SKM-1 (cell line): ENCODE data around the gene CYP2C18.
"Not testable (repeated sequence)": the region's sequence is repeated elsewhere in the genome, so short reads cannot be mapped to it uniquely, and the experiment has no call there.

Source experiments
- DNase-seq: peaks from one replicate; lab custom pipeline; 2025; ENCODE audit not compliant: unreplicated experiment; lab: John Stamatoyannopoulos, UW

Gene CYP2C18

DNA sequence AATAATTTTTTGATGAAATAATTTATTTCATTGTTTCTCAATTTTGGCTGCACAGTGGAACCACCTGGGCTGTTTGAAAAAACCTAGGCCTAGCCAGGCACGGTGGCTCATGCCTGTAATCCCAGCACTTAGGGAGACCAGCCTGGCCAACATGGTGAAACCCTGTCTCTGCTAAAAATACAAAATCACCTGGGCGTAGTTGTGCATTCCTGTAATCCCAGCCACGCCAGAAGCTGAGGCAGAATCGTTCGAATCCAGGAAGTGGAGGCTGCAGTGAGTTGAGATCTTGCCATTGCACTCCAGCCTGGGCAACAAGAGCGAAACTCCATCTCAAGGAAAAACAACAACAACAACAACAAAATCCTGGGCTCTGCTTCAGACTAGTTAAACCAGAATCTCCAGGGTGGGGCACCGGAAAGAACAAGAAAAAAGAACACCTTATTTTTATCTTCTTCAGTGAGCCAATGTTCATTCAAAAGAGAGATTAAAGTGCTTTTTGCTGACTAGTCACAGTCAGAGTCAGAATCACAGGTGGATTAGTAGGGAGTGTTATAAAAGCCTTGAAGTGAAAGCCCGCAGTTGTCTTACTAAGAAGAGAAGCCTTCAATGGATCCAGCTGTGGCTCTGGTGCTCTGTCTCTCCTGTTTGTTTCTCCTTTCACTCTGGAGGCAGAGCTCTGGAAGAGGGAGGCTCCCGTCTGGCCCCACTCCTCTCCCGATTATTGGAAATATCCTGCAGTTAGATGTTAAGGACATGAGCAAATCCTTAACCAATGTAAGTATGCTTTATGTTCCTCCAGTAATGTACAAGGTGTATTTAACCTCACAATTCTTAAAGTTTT lies at the start of gene CYP2C18:
TSS of gene CYP2C18 (plus strand) at position 516 of the 841 bp plus-strand sequence. CDS start at position 607, 91 bp downstream.
- no peak for DNase-seq

DNA sequence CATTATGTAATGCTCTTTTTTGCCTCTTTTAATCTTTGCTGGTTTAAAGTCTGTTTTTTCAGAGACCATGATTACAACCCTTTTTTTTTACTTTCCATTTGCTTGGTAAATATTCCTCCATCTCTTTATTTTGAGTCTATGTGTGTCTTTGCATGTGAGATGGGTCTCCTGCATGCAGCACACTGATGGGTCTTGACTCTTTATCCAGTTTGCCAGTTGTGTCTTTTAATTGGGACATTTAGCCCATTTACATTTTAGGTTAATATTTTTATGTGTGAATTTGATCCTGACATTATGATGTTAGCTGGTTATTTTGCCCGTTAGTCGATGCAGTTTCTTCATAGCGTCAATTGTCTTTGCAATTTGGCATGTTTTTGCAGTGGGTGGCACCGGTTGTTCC lies 45.4 kb upstream of the CYP2C18 start:
- not testable (repeated sequence) for DNase-seq

DNA sequence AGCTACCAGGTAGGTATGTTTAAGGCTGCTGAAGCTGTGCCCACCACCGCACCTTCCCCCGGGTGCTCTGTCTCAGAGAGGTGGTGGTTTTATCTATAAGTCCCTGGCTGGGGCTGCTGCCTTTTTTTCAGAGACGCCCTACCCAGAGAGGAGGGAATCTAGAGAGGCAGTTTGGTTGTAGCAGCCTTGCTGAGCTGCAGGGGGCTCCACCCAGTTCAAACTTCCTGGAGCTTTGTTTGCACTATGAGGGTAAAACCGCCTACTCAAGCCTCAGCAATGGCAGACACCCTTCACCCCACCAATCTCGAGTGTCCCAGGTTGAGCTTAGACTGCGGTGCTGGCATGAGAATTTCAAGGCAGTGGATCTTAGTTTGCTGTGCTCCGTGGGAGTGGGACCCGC lies 43.6 kb upstream of the CYP2C18 start:
- no peak for DNase-seq

DNA sequence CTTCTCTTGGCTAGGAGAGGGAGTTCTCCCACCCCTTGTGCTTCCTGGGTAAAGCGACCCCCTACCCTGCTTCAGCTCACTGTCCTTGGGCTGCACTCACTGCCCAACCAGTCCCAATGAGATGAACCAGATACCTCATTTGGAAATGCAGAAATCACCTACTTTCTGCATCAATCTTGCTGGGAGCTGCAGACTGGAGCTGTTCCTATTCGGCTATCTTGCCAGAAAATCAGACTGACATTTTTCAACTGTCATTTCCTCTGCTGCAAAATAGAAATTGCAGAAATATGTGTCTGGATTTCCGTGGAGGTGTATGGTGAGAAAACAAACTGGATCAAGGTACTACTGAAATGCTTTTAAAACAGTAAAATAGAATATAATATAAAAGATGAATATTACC lies 43.0 kb upstream of the CYP2C18 start:
- no peak for DNase-seq

DNA sequence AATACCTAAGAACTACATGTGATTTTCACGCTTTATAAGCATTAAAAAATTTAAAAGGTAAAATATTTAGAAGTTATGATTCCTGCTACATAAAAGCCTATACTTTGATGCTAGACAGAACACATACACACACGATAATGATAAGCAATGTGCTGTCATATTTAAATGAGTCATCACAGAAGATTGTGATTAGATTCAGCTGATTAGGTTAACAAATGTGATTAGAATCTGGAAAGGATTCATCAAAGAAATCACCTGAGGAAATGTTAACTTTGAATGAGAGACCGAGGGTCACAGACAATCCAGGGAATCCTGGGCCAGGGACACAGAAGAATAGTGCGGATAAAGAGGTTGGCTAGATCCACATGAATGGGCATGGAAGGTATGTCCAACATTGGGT lies 42.0 kb upstream of the CYP2C18 start:
- DNase-seq: no peak

DNA sequence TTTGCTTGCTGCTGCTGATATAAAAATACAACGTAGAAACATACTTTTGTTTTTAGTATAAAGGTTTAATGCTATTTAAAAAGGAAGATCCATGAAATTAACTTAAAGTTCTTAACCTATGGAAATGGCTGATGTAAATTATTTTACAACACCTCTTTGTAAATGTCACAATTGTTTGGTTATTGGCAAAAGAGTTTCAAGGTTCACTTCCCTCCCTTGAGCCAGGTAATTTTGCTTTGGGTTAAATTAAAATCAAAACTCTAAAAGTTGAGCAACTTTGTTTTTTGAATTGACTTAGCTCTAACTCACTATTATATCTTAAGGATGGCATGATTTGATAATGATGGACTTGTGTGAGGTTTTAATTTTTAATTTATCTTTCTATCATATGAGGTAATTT lies 39.2 kb upstream of the CYP2C18 start:
- no peak for DNase-seq

DNA sequence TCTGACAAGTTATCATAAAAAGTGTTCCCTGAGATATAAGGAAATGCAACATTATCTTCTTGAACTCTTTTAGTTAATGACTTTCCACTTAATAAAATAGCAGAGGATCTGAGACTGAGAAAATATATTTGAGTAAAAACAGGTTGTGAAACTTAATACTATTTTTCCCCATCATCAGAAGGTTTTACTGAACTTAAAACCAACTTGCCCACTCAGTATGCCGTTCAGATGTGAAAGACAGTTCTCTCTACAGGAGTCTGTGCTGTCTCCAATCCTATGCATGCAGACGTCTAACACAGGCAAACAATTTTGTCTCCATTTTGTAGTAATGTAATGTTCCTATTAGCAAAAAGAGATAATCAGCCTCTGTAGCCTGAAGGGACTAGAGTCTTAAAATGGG lies 38.2 kb upstream of the CYP2C18 start:
- DNase-seq: no peak

DNA sequence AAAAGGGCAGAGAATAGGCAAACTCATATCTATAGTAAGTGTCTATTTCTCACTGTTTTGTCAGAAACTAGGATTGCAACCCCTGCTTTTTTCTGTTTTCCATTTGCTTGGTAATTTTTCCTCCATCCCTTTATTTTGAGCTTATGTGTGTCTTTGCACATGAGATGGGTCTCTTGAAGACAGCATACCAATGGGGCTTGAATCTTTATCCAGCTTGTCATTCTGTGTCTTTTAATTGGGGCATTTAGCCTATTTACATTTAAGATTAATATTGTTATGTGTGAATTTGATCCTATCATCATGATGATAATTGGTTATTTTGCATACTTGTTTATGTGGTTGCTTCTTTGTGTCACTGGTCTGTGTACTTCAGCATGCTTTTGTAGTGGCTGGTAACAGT lies 28.3 kb upstream of the CYP2C18 start:
- DNase-seq: not testable (repeated sequence)

DNA sequence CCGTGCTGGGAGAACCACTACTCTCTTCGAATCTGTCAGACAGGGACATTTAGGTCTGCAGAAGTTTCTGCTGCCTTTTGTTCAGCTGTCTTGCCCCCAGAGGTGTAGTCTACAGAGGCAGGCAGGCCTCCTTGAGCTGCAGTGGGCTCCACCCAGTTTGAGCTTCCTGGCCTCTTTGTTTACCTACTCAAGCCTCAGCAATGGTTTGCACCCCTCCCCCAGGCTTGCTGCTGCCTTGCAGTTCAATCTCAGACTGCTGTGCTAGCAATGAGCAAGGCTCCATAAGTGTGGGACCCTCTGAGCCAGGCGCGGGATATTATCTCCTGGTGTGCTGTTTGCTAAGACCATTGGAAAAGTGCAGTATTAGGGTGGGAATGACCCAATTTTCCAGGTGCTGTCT lies 20.5 kb upstream of the CYP2C18 start:
- DNase-seq: not testable (repeated sequence)

DNA sequence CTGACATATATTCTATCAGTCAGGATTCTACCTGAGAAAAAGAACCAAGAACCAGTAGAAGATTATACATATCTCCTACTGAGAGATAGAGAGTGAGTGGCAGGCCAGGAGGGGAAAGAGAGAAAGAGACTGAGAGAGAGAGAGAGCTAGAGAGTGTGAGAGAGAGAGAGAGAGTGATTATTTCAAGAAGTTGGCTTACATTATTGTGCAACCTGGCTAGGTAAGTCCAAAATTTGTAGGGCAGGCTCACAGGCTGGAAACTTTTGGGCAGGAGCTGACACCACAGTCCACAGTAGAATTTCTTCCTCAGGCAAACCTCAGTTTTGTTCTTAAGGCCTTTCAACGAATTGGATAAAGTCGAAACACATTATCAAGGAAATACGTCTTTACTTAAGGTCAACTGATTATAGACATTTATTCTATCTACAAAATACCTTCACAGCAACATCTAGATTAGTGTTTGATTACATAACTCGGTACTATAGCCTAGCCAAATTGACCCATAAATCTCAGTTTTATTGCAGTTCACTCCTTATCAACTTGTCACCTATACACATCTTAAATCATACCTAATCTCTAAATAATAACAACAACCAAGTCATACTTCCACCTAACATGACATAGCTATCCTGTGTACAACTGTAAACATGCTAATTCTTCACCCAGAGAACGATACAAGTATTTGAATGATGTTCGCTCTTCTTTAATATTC lies 17.0 kb upstream of the CYP2C18 start:
- DNase-seq: no peak

DNA sequence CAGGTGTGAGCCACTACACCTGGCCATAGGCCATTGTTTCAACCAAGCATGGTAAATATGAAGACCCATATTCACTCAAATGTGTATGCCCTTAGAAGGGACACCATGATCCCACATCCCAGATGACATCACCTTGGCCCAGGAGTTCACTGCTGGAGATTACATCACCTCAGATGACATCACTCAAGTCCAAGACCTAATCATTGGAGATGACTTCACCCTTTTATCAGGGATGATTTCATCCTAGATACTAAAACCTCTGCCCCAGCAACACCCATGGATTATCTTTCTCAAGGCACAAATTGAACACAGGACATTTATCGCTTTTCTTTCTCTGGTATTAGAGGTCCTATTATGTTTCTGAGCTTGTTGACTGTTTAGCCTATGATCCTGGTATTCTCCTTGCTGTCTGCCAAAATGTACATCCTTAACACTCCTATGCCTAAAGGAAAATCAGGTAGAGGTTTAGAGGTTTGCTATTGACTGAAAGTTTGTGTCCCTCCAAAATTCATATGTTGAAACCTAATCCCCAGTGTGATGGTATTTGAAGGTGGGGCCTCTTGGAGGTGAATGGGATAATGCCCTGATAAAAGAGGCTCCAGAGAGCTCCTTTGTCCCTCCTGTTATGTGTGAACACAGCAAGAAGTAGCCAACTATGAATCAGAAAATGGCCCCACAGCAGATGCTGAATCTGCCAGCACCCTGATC lies 9.8 kb upstream of the CYP2C18 start:
- no peak for DNase-seq

DNA sequence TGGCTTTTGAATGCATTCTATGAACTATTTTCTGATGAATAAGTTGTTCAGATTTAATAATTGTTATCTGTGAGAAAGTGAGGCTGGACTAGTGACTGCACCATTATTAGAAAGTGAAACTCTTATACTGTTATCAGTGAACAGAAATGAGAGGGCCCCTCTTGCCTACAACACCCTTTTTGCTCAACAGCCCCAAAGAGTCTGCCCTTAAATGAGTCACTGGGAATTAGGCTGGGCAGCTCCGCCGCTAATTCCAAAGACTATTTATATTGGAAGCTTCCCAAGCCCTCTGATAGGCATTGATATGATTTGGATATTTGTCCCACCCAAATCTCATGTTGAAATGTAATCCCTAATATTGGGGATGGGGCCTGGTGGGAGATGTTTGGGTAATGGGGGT lies 7.0 kb upstream of the CYP2C18 start:
- no peak for DNase-seq

DNA sequence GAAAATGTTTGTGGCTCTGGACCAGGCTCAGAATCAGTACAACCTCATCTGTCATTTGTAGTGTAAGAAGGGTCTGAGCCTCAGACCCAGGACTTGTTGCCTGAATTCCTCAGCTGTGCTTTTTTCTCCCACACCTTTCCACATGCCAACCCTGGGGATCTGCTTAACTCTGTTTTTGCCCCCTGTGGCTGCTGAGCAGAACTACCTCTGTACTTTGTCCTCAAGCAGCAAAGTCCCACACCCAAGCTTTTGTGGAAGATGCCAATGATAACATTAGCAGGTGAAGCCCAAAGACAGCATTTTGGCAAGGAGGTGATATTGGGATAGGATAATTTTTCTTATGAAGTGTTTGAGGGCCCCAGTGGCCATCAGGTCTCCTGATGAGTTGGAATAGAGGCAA lies 5.8 kb upstream of the CYP2C18 start:
- DNase-seq: no peak

DNA sequence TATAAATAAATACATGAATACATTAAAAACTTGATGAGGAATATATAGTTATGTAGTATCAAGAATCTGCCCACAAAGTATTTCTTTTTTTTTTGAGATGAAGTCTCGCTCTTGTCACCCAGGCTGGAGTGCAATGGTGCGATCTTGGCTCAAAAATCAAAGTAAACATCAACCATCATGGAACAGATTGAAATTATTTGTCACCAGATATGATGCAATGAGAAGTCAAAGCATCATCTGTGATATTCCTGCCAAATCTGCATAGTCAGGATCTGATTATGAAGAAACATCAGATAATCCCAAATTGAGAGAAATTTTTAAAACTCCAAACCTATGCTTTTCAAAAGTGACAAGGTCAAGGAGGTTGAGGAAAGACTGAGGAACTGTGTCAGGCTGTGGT lies 5.1 kb upstream of the CYP2C18 start:
- DNase-seq: no peak

DNA sequence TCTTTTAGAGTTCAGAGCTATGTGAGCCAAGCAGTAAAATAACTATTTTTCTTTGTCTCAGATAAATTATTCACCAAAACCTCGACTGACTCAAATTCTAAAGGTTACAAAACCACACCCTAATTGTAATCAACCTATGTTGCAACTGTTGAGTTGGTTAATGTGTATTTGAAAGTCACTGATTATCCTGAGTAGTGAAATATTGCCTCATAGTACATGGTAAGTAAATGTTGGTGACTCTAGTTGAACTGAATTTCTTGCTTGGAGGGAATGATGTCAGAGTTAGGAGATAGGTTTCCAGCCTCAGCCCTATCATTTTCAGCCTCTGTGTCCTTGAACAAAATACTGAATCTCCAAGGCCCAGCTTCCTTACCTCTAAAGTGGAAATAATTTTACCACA lies 3.0 kb upstream of the CYP2C18 start:
- DNase-seq: no peak

DNA sequence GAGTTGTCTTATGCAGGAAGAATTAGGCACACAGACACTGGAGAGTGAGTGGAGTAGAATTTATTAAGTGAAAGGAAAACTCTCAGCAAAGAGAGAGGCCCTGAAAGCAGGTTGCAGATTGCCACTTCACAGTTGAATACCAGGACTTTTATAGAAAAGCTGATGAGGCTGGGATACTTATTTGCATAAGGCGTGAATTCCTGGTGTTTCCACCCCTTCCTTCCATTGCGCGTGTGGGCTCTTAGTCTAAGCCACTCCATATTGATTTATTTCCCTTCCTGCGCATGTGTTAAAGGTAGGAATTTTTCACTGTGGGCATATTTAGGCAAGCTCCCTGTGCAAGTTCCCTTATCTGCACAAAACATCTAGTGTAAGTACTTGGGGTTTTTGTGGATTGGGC lies 893 bp upstream of the CYP2C18 start:
- DNase-seq: not testable (repeated sequence)

DNA sequence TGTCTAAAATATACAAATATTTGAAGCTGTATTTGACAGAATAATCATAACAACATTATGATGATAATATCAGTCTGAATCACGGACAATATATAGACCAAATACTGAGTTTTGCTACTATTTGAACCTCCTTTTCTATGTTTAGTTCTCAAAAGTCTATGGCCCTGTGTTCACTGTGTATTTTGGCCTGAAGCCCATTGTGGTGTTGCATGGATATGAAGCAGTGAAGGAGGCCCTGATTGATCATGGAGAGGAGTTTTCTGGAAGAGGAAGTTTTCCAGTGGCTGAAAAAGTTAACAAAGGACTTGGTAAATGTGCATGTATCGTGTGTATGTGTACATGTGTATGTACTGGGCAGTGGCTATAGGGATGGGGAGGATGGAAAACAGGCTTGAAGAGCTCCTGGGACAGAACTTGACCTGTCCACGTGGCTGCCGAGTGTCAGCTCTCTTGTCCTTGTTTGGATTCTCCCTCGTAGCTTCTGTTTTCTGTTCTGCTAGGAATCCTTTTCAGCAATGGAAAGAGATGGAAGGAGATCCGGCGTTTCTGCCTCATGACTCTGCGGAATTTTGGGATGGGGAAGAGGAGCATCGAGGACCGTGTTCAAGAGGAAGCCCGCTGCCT lies 4.2 kb downstream of the CYP2C18 start:
- no peak for DNase-seq

DNA sequence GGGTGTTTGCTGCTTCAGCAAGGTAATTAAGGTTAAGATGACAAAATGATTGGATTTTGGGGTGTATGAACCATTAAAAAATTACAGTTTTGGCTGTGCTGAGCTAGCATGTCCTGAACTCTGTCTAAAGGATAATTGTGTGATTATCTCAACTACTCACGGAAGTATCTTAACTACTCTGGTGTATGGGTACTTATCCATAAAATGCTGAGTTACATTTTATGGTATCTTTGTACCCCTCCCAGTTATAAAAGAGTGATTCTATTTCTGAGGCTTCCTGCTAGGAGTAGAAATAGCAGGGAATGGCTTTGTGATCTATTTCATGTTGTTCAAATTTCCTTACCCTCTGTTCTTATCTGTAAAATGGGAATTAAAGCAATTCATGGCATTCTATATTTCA lies 22.6 kb downstream of the CYP2C18 start:
- DNase-seq: no peak

DNA sequence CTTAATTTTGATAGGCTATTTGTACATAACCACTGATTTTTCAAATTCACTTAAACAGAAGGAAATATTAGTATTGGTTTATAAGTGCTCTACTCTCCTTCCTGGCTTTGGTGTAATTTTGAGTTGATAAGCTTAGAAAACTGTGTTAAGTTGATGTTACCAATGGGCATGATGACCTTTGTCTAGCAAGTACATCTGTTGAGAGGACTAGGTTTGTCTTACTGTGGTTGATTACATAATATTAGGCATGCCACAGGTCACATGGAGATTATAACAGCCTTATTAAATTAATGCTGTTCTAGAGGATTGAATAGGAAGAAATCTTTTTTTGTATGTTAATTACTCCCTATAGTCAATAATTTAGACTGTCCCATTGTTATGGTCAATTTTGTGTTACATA lies 27.0 kb downstream of the CYP2C18 start:
- DNase-seq: no peak

DNA sequence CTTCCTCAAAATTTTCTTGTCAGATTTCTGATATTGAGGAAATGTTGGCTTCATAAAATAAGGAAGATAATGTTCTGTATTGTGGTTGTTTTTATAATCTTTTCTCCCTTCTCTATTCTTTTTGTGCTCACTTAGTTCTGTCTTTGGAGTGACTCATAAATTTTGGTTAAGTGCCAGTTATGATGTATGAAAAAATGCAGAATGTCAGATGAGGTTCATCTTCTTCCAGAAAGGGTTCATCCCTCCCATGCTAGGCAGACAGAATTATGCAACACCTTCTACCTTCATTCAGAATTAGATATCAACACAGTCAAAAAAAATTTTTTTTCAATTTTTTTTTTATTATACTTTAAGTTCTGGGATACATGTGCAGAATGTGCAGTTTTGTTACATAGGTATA lies 42.3 kb downstream of the CYP2C18 start:
- DNase-seq: no peak

DNA sequence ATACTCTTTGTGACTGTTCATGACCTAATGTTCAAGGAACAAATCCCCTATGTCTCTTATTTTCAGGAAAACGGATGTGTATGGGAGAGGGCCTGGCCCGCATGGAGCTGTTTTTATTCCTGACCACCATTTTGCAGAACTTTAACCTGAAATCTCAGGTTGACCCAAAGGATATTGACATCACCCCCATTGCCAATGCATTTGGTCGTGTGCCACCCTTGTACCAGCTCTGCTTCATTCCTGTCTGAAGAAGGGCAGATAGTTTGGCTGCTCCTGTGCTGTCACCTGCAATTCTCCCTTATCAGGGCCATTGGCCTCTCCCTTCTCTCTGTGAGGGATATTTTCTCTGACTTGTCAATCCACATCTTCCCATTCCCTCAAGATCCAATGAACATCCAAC lies 51.7 kb downstream of the CYP2C18 start:
- no peak for DNase-seq
